Cortex of kidney (tissue), 1 donor: Measurements from ENCODE around the gene ERF.
"Not testable (repeated sequence)": the region's sequence is repeated elsewhere in the genome, so short reads cannot be mapped to it uniquely, and the experiment has no call there.

ENCODE experiments used
- DNase-seq: peaks from one replicate; lab custom pipeline; 2025; lab: John Stamatoyannopoulos, UW

Gene ERF

GRCh38 chr19:42275103-42275502 lies 20.2 kb upstream of the ERF start:
- DNase-seq, result no peak

DNA sequence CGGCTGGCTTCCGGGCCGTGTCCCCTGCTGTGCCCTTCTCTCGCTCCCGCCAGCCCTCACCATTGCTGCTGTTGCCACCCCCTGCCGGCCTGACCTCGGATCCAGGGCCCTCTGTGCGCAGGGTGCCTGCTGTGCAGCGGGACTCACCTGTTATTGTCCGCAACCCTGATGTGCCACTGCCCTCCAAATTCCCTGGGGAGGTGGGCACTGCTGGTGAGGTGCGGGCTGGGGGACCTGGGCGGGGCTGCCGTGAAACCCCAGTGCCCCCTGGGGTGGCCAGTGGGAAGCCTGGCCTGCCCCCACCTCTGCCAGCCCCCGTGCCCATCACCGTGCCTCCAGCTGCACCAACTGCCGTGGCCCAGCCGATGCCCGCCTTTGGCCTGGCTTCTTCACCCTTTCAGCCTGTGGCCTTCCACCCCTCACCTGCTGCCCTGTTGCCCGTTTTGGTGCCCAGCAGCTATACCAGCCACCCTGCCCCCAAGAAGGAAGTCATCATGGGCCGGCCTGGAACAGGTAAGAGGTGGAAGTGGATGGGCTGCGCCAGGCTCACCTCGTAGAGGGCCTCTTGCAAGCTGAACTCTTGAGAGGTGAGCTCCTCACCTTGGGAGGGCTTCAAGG lies 19.2 kb upstream of the ERF start:
- DNase-seq, result no peak

DNA sequence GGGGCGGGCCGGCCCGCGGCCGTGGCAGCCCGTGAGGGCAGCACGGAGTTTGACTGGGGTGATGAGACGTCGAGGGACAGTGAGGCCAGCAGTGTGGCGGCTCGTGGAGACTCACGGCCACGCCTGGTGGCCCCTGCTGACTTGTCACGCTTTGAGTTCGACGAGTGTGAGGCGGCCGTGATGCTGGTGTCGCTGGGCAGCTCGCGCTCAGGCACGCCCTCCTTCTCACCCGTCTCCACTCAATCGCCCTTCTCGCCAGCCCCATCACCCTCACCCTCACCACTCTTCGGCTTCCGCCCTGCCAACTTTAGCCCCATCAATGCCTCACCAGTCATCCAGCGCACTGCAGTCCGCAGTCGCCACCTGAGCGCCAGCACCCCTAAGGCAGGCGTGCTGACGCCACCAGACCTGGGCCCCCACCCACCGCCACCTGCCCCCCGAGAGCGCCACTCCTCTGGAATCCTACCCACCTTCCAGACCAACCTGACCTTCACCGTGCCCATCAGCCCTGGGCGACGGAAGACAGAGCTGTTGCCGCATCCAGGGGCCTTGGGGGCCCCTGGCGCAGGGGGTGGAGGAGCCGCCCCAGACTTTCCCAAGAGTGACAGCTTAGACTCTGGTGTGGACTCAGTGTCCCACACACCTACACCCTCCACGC lies 18.6 kb upstream of the ERF start:
- no peak for DNase-seq

DNA sequence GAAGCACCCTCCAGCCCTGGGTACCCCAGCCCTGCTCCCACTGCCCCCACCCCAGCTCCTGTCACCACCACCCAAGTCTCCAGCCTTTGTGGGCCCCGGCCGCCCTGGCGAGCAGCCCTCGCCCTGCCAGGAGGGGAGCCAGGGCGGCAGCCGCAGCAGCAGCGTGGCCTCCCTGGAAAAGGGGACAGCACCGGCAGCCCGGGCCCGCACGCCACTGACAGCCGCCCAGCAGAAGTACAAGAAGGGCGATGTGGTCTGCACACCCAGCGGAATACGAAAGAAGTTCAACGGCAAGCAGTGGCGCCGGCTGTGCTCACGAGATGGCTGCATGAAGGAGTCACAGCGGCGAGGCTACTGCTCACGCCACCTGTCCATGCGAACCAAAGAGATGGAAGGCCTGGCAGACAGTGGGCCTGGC lies 18.1 kb upstream of the ERF start:
- no peak for DNase-seq

- no peak for DNase-seq
Observed at GRCh38 chr19:42272535-42272897, 17.6 kb upstream of the ERF start.

DNA sequence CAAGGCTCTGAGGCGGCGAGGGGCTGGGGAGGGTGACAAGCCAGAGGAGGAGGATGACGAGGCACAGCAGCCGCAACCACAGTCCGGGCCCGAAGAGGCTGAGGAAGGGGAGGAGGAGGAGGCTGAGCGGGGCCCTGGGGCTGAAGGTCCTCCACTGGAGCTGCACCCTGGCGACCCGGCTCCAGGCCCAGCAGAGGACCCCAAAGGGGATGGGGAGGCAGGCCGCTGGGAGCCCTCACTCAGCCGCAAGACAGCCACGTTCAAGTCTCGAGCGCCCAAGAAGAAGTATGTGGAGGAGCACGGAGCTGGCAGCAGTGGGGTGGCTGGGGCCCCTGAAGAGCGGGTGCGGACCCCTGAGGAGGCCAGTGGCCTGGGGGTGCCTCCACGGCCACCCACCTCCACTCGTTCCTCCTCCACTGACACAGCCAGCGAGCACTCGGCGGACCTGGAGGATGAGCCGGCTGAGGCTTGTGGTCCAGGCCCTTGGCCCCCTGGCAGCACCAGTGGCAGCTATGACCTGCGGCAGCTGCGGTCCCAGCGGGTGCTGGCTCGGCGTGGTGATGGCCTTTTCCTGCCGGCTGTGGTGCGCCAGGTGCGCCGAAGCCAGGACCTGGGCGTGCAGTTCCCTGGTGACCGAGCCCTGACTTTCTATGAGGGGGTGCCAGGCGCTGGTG lies 17.1 kb upstream of the ERF start:
- no peak for DNase-seq

DNA sequence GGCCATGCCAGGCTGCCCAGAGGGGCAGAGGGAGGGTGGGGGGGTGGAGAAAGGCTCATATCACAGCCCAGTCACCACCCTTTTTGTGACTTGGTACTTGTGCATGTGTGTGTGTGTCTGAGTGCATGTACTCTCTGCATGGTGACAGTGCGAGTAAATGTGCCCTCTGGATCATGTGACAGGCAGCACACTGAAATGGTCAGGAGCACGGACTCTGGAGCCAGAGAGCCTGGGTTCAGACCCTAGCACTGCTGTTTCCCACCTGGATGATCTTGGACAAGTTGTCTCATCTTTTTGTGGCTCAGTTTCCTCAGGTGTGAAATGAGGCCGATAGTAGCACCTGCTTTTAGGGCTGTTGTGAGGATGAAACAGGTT lies 16.1 kb upstream of the ERF start:
- DNase-seq, result no peak

GRCh38 chr19:42270346-42271044 lies 15.6 kb upstream of the ERF start:
- DNase-seq, result no peak

DNA sequence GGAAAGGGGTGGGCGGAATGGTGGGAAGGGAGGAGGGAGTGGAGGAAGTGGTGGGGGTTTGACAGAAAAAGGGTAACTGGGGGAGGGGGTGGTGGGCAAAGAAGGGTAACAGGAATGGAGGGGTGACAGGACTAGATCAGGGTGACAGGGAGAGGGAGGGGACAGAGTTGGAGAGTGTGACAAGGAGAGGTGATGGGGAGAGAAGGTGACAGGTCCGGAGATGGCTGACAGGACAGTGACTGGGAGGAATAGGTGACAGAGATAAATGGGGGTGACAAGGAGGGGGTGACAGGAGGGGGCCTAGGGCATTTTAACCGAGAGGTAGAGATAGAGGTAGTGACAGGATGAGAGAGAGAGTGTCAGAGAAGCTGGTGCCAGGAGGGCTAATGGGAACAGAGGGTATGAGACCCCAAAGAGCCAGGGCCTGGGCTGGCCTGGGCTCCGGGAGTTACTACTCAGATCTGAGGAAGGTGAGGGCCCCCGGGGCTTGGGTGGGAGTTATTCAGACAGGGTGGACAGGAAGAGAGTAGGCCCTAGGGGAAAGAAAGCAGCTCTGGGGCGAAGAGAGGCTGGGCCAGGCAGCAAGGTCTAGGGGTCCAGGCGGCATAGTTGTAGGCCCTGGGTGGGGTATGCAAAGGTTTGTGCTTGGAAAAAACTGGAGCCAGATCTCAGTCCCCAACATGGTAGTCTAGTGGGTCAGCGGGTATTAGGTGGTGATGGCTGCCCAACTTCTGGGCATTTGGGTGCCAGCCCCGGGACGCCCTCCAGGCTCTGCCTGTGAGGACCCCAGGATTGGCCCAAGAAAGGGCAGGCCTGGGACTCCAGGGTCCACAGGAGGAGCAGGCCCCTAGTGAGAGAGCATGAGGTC lies 14.8 kb upstream of the ERF start:
- DNase-seq, result no peak

DNA sequence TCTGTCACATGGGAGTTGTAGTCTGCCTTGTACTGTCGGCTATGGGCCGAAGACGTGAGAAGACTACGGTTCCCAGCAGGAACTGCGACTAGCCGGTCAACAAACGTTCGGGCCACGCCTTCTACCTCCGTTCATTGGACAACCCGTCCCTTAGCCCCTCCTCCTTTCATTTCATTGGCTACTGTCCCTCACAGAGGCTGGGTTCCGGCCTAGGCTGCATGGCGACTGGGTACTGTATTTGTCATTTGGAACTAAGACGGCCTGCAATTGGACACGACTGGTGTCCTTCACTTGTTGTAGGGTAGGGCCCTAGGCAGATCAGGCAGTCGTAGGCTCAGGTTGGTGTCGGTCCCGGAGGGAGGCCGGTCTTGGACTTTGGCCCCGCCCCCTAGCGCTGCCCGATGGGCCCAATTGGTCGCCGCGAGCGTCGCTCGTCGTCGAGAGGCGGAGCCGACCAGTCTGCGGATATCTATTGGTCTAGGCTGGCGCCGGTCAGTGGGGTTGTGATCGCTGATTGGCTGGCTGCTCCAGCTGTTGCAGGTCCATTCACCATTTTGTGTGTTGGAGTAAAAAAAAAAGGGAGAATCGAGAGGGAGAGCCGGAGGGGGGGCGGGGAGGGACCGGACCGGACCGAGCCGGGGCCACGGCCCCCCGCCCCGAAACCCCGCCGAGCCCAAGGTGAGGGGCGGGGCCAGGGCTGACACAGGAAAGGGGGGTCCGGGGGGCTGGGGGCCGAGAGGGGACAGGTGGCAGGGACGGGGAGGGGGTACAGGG lies 14.0 kb upstream of the ERF start, which contains the start of gene CIC:
Gene CIC, plus strand, starts transcription at position 549 of the 774 bp plus-strand sequence. CDS start 2,532 bp downstream, outside the sequence.
- peak; percentile 63 for DNase-seq

DNA sequence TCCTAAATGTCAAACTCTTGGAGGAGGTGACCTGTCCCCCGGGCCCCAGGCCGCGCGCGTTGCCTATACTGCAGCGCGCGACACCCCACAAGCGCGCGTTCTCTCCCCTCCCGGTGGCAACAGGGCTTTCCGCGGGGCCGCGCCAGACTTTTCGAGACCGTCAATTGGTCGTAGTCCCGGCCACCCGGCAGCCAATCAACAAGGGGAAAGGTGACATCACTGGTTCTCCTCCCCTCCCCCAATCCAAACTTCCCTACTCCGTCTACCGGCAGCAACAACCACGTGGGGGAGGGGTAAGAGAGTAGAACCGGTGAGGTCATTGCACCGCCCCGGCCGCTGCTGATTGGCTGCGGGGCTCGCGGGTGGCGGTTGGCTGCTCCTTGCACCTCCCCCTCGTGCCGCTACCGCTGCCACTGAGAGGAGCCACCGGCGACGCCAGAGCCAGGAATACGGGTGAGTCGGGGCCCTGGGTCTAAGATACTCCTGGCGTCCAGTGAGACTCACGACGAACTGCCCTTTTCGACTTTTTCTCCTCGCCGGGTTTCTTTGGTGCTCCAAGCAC lies 13.3 kb upstream of the ERF start:
- DNase-seq, result no peak

DNA sequence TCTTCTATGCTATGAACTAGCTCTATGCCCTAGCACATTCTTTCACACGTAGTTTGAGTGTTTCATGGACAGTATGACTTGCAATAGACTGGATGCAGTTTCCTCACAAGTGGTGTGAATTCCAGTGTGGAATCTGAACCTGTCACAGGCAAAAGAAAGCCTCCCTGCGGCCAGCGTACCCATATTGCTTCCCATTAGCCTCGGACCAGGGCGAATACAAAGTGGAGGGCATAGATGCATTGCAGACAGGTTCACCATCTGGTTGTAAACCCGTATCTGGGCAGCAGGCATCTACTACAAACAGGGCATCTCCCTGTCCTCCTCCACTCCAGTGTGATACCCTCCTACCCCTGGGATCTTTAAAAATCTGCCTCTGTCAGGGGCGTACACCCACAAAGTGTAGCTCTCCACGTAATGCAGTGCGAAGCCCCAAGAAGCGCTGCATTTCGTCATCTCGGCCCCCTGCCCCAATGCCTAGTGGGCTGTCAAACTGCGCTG lies 12.8 kb upstream of the ERF start:
- DNase-seq, result no peak

DNA sequence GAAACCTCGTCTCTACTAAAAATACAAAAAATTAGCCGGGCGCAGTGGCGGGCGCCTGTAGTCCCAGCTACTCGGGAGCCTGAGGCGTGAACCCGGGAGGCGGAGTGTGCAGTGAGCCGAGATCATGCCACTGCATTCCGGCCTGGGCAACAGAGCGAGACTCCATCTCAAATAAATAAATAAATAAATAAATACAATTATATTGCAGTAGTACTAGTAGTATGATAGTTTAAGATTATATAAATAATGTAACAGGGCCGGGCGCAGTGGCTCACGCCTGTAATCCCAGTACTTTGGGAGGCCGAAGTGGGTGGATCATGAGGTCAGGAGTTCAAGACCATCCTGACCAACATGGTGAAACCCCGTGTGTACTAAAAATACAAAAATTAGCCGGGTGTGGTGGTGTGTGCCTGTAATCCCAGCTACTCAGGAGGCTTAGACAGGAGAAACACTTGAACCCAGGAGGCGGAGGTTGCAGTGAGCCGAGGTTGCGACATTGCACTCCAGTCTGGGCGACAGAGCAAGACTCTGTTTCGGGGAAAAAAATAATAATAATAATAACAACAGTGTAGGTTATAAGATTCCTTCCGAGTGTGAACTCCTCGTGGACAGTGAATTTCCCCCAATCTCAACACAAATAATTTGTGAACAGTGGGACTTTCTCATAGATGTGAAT lies 12.1 kb upstream of the ERF start:
- DNase-seq, result not testable (repeated sequence)

DNA sequence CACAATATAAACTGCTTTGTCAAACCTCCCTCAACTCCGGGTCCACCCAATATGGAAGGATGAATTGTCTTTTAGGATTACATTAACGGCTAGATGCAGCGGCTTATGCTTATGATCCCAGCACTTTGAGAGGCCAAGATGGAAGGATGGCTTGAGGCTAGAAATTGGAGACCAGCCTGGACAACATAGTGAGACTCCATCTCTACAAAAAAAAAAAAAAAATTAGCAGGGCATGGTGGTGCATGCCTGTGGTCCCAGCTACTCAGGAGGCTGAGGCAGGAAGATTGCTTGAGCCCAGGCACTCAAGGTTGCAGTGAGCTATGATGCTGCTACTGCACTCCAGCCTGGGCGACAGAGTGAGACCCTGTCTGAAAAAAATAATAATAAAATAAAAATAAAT lies 11.2 kb upstream of the ERF start:
- not testable (repeated sequence) for DNase-seq

- DNase-seq, result no peak
Observed at GRCh38 chr19:42261763-42262162, 6.8 kb upstream of the ERF start.

DNA sequence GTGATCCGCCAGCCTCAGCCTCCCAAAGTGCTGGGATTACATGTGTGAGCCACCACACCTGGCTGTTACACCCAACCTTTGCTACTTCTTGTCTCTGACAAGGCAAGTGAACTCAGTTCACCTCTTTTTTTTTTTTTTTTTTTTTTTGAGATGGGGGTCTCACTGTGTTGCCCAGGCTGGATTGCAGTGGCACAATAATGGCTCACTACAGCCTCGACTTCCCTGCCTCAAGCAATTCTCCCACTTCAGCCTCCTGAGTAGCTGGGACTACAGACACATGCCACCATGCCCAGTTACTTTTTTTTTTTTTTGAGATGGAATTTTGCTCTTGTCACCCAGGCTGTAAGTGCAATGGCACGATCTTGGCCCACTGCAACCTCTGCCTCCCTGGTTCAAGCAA lies 2.9 kb upstream of the ERF start:
- DNase-seq, result not testable (repeated sequence)

GRCh38 chr19:42255766-42256745 lies 1.1 kb upstream of the ERF start:
- no peak for DNase-seq

GRCh38 chr19:42254089-42254849 lies 659 bp downstream of the ERF start:
- DNase-seq, result no peak
